ENCODE measurements around the gene ALDH9A1. TPM values are rescaled to one million over a fixed set of nuclear protein-coding genes. Genes with fewer than 3 reads are reported as not detected.
A peak's percentile ranks its signal among the peaks of the same experiment; 100 is the strongest.
"Not testable (repeated sequence)": the region's sequence is repeated elsewhere in the genome, so short reads cannot be mapped to it uniquely, and the experiment has no call there.

Gene ALDH9A1
- total RNA-seq, 1 donor from 2014 or later = 87.9 TPM

DNA sequence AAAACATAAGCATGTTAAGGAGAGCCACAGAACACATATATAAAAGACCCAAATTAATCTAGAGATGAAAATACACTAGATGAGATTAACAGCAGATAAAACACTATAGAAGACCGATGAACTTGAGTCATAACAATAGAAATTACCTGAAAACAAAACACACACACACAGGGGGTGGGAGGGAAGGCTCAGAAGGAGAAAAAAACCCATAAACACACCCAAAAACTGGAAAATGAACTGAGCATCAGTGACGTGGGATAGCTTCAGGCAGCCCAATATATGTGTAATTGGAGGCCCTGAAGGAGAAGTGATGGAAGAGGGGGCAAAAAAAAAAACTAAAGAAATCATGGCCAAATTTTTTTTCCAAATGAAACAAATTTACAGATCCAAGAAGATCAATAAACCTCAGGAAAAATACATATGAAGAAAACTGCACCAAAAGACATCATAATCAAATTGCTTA is 11.4 kb downstream of the ALDH9A1 start:
- DNase-seq (ENCODE audit: low read depth in 2 of 2) = no peak

DNA sequence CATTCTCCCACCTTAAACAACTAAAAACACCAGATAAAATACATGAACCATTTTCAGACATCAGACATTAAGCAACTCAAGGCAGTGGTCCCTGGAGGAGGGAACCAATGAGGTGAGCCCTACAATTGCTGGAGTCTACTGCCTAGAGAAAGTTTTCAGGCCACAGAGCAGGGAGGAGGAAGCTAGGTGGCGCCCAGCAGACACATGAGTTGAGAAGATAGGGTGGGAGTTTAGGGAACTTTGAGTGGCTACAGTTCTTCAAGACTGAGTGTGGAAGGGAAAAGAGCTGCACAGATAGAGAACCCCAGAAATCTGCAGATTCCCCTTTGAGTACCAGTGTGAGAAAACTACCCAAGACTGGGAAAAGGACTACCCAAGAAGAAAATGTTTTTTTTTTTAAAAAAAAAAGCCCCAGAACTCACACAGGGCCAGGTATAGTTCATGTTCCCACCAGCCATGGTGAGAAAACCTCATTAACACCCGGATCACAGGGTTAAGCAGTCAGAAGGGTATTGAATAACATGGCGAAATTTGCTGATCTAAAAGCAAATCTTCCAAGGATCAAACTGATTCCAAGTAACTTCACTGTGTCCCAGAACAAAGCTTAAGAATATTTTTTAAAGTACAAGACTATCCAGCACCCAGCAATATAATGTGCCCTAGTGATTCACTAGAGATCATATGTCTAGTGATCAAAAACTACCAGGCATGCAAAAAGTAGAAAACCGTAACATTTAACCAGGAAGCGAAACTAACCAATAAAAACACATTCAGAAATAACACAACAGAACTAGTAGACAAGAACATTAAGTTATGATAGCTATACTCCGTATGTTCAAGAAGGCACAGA is 12.0 kb downstream of the ALDH9A1 start:
- DNase-seq (ENCODE audit: low read depth in 2 of 2) = no peak

- no peak for DNase-seq (ENCODE audit: low read depth in 2 of 2)
Observed at GRCh38 chr1:165683848-165684485, 14.4 kb downstream of the ALDH9A1 start.

GRCh38 chr1:165680773-165681172 is 17.6 kb downstream of the ALDH9A1 start:
- DNase-seq (ENCODE audit: low read depth in 2 of 2) = not testable (repeated sequence)

GRCh38 chr1:165680303-165680702 is 18.1 kb downstream of the ALDH9A1 start:
- no peak for DNase-seq (ENCODE audit: low read depth in 2 of 2)

DNA sequence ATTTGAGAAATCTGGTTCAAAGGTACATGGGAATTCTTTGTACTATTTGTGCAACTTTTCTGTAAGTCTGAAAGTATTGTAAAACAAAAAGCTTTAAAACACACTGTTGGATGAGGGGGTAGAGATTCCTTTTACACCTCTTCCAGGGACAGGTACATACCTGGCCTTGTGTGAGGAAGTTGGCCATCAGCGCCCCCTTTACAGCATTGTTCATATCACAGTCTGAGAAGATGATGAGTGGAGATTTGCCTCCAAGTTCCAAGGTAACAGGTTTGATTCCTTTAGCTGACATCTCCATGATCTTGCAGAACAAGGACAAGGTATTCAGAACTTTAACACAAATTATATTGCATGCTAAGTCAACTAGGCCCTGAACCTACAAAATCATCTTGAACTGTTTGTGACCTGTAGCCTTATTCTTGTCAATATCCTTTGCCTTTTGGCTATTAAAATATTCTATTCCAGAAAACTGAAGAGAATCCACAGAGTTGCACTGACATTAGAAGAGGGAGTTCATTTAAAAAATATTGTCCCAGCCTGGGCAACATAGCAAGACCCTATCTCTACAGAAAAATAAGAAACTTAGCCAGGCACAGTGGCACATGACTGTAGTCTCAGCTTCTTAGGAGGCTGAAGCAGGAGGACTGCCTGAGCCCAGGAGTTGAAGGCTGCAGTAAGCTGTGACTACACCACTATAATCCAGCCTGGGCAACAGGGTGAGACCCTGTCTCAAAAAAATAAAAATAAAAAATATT is 18.9 kb downstream of the ALDH9A1 start:
- DNase-seq (ENCODE audit: low read depth in 2 of 2) = no peak

DNA sequence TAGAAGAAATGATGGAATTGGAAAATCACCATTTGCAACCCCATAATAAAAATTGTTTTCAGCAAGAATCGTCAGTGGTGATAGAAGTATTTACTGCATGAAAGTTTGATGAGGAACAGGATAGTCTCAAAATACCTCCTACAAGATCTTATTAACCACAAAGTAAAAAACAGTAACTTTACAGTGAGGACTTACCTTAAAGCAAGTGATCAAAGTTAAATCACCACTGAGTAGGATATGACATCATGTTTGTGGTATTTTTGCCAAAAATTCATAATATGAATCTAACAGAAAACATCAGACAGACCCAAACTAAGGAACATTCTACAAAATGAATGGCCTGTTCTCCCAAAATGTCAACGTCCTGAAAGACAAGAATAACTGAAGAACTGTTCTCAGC is 19.9 kb downstream of the ALDH9A1 start:
- no peak for DNase-seq (ENCODE audit: low read depth in 2 of 2)

- no peak for DNase-seq (ENCODE audit: low read depth in 2 of 2)
Observed at GRCh38 chr1:165675794-165676193, 22.6 kb downstream of the ALDH9A1 start.

DNA sequence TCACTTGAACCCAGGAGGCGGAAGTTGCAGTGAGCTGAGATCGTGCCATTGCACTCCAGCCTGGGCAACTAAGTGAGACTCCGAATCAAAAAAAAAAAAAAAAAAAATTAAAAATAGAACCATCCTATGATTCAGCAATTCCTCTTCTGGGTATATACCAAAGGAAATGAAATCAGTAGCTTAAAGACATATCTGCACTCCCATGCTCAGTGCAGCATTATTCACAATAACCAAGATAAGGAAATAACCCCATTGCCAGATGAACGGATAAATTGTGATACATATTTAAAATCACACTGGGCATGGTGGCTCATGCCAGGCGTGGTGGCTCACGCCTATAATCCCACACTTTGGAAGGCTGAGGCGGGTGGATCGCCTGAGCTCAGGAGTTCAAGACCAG is 23.8 kb downstream of the ALDH9A1 start:
- peak in 1 of 2 donors; percentile 28 for DNase-seq (ENCODE audit: low read depth in 2 of 2)

DNA sequence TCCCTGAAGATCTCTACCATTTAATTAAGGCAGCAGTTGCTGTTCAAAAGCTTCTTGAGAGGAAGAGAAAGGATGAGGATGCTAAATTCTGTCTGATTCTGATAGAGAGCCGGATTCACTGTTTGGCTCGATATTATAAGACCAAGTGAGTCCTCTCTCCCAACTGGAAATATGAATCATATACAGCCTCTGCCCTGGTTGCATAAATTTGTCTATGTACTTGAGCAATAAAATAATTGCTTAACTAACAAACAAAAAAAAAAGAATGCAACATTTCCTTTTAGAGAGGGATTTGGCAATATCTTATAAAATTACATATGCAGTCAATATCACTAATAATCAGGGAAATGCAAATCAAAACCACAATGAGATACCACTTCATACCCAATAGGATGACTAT is 26.8 kb downstream of the ALDH9A1 start:
- DNase-seq (ENCODE audit: low read depth in 2 of 2) = no peak

GRCh38 chr1:165668184-165668583 is 30.2 kb downstream of the ALDH9A1 start:
- no peak for DNase-seq (ENCODE audit: low read depth in 2 of 2)

GRCh38 chr1:165666152-165666825 is 32.1 kb downstream of the ALDH9A1 start:
- DNase-seq (ENCODE audit: low read depth in 2 of 2) = no peak

DNA sequence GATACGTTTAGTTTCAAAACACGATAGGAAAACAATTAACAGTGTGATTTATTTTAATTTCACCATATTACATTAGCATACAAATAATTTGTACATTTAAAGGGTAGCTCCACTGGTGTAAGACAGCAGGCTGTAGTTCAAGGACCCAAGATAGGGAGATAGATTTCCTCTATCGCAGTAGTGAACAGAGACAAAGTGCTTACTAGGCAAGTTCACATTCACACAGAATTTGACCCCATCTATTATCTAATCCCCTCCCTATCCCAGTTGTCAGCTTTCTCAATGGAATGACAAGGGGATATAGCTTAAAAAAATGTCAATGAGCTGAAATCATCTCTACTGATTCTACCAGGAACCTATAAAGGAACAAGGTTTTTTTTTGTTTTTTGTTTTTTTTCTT is 36.2 kb downstream of the ALDH9A1 start:
- DNase-seq (ENCODE audit: low read depth in 2 of 2) = no peak

DNA sequence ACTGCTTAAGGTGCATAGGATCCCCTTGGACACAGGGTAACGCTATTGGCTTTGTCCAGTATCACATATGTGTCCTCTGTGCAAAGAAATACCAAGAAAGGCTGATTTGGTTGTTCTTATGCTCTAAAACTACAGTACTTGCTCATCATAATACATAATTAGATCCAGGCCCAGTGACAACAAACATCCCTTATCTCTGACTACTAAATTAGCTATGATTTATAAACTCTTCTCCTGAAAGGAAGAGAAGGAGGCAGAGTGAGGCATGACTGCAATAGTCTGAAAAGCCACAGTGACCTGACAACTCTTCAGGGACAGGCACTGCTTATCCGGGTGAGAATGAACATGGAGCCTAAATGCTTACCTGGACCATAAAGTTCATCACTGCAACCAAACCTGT is 36.7 kb downstream of the ALDH9A1 start:
- DNase-seq (ENCODE audit: low read depth in 2 of 2) = no peak

DNA sequence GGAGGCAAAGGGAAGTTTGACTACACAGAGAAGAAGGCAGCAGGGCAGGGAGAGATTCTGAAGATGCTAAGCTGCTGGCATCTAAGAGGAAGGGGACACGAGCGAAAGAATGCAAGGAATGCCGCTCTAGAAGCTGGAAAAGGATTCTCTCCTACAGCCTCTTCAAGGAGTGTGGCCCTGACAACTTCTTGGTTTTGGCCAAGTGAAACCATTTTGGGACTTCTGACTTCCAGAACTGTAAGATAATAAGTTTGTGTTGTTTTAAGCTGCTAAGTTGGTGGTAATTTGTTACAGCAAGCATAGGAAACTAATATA is 38.8 kb downstream of the ALDH9A1 start:
- no peak for DNase-seq (ENCODE audit: low read depth in 2 of 2)

- not testable (repeated sequence) for DNase-seq (ENCODE audit: low read depth in 2 of 2)
Observed at GRCh38 chr1:165658766-165659580, 39.4 kb downstream of the ALDH9A1 start.

DNA sequence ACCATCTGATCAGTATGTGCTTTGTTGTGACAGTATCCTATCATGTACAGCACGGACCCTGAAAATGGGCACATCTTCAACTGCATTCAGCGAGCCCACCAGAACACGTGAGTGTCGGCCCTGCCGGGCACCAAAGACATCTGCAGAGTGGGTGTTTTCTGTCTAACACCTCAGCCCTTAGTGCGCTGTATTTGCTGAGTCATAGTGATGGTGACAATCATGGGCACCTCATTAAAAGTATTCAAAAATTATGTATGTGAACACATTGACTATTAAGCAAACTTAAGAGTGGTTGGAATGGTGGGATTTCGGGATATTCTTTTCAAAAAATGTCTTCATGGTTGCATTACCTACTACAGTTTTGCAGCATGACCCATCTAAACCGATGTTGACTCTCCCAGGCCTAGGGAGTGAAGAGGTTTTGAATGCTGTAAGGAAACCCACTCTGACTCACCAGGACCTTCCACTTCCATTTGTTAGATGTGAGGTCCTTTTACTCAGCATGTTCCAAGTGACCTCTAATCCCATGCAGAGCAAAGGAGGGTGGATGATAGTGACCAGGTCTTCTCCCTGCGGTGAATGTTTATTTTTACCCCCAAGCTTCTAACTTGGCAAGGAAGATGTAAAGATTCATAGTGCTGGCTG is 47.3 kb downstream of the ALDH9A1 start:
- DNase-seq (ENCODE audit: low read depth in 2 of 2) = peak in 1 of 2 donors; percentile 41

DNA sequence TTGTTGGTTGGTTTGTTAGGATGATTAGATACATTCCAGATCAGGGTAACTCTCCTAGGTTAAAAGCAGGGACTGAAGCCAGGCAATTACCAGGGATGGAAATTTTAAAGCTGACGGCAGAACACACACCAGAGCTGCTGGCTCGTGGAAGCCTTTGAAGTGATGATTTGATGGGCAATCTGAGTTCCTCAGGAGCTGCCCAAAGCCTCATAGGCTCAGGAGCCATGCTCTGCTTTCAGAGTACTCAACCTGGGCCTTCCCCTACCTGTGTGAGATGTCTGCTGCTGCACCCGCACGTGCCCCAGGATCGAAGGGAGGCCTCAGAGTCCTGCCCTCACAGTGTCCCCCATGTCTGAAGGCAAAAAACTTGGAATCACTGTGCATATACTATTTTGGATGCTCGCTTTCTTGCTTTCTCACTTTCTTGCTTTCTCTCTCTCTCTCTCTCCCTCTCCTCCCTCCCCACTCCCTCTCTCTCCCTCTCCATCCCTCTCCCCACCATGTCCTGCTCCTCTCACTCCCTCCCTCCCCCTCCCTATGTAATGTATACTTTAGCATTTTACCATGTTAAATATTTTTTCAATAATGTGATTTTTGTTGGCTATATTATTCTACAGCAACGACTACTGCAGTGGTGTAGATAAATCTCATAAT is 49.3 kb downstream of the ALDH9A1 start:
- no peak for DNase-seq (ENCODE audit: low read depth in 2 of 2)

GRCh38 chr1:165647970-165648369 is 50.4 kb downstream of the ALDH9A1 start:
- DNase-seq (ENCODE audit: low read depth in 2 of 2) = peak in 1 of 2 donors; percentile 31

- no peak for DNase-seq (ENCODE audit: low read depth in 2 of 2)
Observed at GRCh38 chr1:165647517-165647916, 50.8 kb downstream of the ALDH9A1 start.
